CD4-positive, CD25-positive, alpha-beta regulatory T cell (primary cell): ENCODE measurements around the gene LRP1-AS. TPM values are rescaled to one million over a fixed set of nuclear protein-coding genes. Genes with fewer than 3 reads are reported as not detected.
A peak's percentile ranks its signal among the peaks of the same experiment; 100 is the strongest.

Experiments
- ATAC-seq, 2 donors: fragments of 150-1000 bp; cut with Tn5 transposase; one replicate each; pipeline ENCODE4 v1.10.0; 2021; ENCODE audit warnings: low read depth in 2 of 2, moderate number of reproducible peaks in 2 of 2, moderate library complexity in 1 of 2
- DNase-seq, 3 donors: peaks; one replicate each; pipeline versions ENCODE4 v3.0.0 to v3.0.0-alpha.2; 2012 to 2022; ENCODE audit warnings: mixed read lengths in 1 of 3
- H3K27ac ChIP-seq: one replicate; pipeline ENCODE4 v1.7.0; 2013; ENCODE audit warnings: mild to moderate bottlenecking, low read length; ENCODE audit not compliant: insufficient read depth, poor library complexity, severe bottlenecking
- H3K27me3 ChIP-seq: one replicate; pipeline ENCODE4 v1.7.0; 2013; ENCODE audit warnings: low read length; ENCODE audit not compliant: control insufficient read depth, insufficient read depth
- H3K36me3 ChIP-seq: one replicate; pipeline ENCODE4 v1.7.0; 2013; ENCODE audit warnings: mild to moderate bottlenecking, low read length, moderate library complexity; ENCODE audit not compliant: control insufficient read depth, insufficient read depth
- H3K4me1 ChIP-seq: 2 replicates; pipeline ENCODE4 v1.7.0; 2013; ENCODE audit warnings: mild to moderate bottlenecking, low read length; ENCODE audit not compliant: insufficient read depth, control insufficient read depth, poor library complexity, severe bottlenecking
- H3K4me3 ChIP-seq: one replicate; pipeline ENCODE4 v1.7.0; 2013; ENCODE audit warnings: low read depth, mild to moderate bottlenecking, low read length, moderate library complexity
- H3K9me3 ChIP-seq, 2 experiments: 1 replicate in 1 of 2; 2 replicates in 1 of 2; pipeline ENCODE4 v1.7.0; 2013; ENCODE audit warnings: low read length in 2 of 2, mild to moderate bottlenecking in 1 of 2, moderate library complexity in 1 of 2; ENCODE audit not compliant: control insufficient read depth in 2 of 2
- H3K27ac Mint-ChIP-seq, 3 donors: one replicate each; pipeline ENCODE4 v1.8.0; 2020 to 2022; ENCODE audit warnings: mild to moderate bottlenecking in 3 of 3, mixed read lengths in 3 of 3, moderate library complexity in 2 of 3
- H3K27me3 Mint-ChIP-seq: one replicate; pipeline ENCODE4 v1.8.0; 2022; ENCODE audit warnings: mild to moderate bottlenecking, mixed read lengths
- H3K36me3 Mint-ChIP-seq: one replicate; pipeline ENCODE4 v1.8.0; 2020; ENCODE audit warnings: mixed read lengths
- H3K4me1 Mint-ChIP-seq, 4 donors: one replicate each; pipeline ENCODE4 v1.8.0; 2020 to 2022; ENCODE audit warnings: mixed read lengths in 4 of 4, mild to moderate bottlenecking in 1 of 4
- H3K4me3 Mint-ChIP-seq, 4 donors: one replicate each; pipeline ENCODE4 v1.8.0; 2020 to 2022; ENCODE audit warnings: mild to moderate bottlenecking in 4 of 4, mixed read lengths in 4 of 4, moderate library complexity in 3 of 4
- H3K9me3 Mint-ChIP-seq, 7 donors: one replicate each; pipeline ENCODE4 v1.8.0; 2020 to 2022; ENCODE audit warnings: mixed read lengths in 7 of 7, mild to moderate bottlenecking in 3 of 7, moderate library complexity in 2 of 7
- polyA plus RNA-seq, 4 donors: library from polyadenylated mRNA; unstranded; fragments of 300-500 nt; fragmentation: Illumina TruSeq; gene quantifications; one replicate each; pipeline ENCODE4 v1.2.3, GENCODE V29; 2021
- total RNA-seq: library from RNA; stranded (reverse); gene quantifications from one replicate; pipeline ENCODE4 v1.2.3, GENCODE V29; 2022

Gene LRP1-AS
- total and polyA plus RNA-seq, 5 donors from 2014 or later = not detected

DNA sequence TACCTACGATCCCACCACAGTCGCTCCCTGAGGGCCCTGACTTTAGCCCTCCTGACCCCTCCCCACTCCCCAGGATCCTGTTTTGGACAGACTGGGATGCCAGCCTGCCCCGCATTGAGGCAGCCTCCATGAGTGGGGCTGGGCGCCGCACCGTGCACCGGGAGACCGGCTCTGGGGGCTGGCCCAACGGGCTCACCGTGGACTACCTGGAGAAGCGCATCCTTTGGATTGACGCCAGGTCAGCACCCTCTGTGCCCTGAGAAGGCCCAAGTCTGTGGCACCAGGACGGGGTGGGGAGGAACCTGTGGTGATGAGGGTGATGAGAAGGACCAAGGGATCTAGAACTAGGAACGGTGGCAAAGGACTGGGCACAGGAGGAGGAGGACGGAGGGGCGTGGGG, 29.9 kb upstream of the LRP1-AS start:
- ATAC-seq (no peak), DNase-seq (no peak)
- H3K9me3 ChIP-seq = no peaks in the 10 kb centered on the region
- Mint-ChIP-seq H3K36me3 (no peaks in the 10 kb centered on the region), H3K27ac (no peak overlapping the region), H3K27me3 (peaks cover 7% of the 10 kb centered on the region), H3K4me1 (no peaks in the 10 kb centered on the region), H3K9me3 (no peaks in the 10 kb centered on the region), H3K4me3 (no peak overlapping the region)
- H3K36me3 ChIP-seq = no peaks in the 10 kb centered on the region
- no peaks in the 10 kb centered on the region for H3K4me1 ChIP-seq
- no peak overlapping the region for H3K27ac ChIP-seq
- H3K4me3 ChIP-seq = no peak overlapping the region
- H3K27me3 ChIP-seq = no peaks in the 10 kb centered on the region

DNA sequence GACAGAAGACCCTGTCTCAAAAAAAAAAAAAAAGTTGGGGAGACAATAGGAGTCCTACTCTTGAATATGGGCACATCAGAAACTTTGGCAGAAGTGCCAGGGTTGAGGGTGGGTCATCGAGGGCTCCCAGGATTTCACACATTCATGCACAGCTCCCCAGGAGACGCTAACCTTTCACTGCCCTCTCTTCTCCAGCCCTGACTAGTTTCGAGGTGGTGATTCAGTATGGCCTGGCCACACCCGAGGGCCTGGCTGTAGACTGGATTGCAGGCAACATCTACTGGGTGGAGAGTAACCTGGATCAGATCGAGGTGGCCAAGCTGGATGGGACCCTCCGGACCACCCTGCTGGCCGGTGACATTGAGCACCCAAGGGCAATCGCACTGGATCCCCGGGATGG, 29.4 kb upstream of the LRP1-AS start:
- no peaks in the 10 kb centered on the region for H3K4me1 ChIP-seq
- no peak for ATAC-seq
- H3K36me3 ChIP-seq = no peaks in the 10 kb centered on the region
- DNase-seq = no peak
- H3K4me3 Mint-ChIP-seq = no peak overlapping the region
- no peaks in the 10 kb centered on the region for H3K9me3 ChIP-seq
- H3K27me3 ChIP-seq = no peaks in the 10 kb centered on the region
- no peaks in the 10 kb centered on the region for H3K9me3 Mint-ChIP-seq
- H3K27ac ChIP-seq = no peak overlapping the region
- H3K4me3 ChIP-seq = no peak overlapping the region
- H3K4me1 Mint-ChIP-seq = no peaks in the 10 kb centered on the region
- peaks cover 9% of the 10 kb centered on the region for H3K27me3 Mint-ChIP-seq
- no peak overlapping the region for H3K27ac Mint-ChIP-seq
- H3K36me3 Mint-ChIP-seq = no peaks in the 10 kb centered on the region

DNA sequence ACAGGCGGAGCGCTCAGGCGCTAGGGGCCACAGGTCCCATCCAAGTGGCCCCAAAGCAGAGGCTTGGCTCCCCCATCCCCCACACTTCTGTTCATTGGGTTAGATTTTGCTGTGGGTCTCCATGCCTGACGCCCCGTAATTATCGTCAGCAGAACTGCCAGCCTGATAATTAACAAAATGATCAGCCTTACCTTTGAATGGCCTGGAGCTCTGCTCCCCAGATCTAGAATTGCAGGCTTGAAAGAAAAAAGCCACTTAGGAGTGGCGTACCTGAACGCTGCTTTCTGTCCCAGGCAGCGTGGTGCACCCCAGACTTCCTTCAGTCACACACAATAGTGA, 28.7 kb upstream of the LRP1-AS start:
- no peak overlapping the region for H3K27ac Mint-ChIP-seq
- H3K27me3 Mint-ChIP-seq = peaks cover 7% of the 10 kb centered on the region
- DNase-seq = no peak
- ATAC-seq = no peak
- Histone ChIP-seq H3K9me3 (no peaks in the 10 kb centered on the region), H3K36me3 (no peaks in the 10 kb centered on the region), H3K4me3 (no peak overlapping the region), H3K4me1 (no peaks in the 10 kb centered on the region), H3K27me3 (no peaks in the 10 kb centered on the region), H3K27ac (no peak overlapping the region)
- no peaks in the 10 kb centered on the region for H3K9me3 Mint-ChIP-seq
- H3K4me3 Mint-ChIP-seq = no peak overlapping the region
- H3K4me1 Mint-ChIP-seq = no peaks in the 10 kb centered on the region
- no peaks in the 10 kb centered on the region for H3K36me3 Mint-ChIP-seq

DNA sequence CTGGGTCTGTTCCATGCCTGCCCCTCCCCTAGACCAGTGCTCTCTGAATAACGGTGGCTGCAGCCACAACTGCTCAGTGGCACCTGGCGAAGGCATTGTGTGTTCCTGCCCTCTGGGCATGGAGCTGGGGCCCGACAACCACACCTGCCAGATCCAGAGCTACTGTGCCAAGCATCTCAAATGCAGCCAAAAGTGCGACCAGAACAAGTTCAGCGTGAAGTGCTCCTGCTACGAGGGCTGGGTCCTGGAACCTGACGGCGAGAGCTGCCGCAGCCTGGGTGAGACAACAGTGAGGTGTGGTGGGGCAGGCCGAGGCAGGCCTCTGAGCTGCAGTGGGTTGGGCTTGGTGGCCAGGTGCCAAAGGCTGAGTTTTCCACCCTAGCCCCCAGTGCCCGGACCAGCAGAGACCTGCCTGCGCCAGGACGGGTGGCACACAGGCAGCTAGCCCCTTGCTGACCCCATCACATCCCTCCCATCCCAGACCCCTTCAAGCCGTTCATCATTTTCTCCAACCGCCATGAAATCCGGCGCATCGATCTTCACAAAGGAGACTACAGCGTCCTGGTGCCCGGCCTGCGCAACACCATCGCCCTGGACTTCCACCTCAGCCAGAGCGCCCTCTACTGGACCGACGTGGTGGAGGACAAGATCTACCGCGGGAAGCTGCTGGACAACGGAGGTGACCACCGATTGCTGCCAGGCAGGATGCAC, 28.2 kb upstream of the LRP1-AS start:
- H3K27ac ChIP-seq = no peak overlapping the region
- Mint-ChIP-seq H3K4me1 (no peaks in the 10 kb centered on the region), H3K36me3 (no peaks in the 10 kb centered on the region), H3K27ac (no peak overlapping the region), H3K9me3 (no peaks in the 10 kb centered on the region), H3K4me3 (no peak overlapping the region), H3K27me3 (peaks cover 6% of the 10 kb centered on the region)
- H3K4me3 ChIP-seq = no peak overlapping the region
- DNase-seq (peak in 2 of 3 donors; percentile 10 to 18), ATAC-seq (no peak)
- H3K4me1 ChIP-seq = no peaks in the 10 kb centered on the region
- H3K36me3 ChIP-seq = no peaks in the 10 kb centered on the region
- H3K27me3 ChIP-seq = no peaks in the 10 kb centered on the region
- H3K9me3 ChIP-seq = no peaks in the 10 kb centered on the region

DNA sequence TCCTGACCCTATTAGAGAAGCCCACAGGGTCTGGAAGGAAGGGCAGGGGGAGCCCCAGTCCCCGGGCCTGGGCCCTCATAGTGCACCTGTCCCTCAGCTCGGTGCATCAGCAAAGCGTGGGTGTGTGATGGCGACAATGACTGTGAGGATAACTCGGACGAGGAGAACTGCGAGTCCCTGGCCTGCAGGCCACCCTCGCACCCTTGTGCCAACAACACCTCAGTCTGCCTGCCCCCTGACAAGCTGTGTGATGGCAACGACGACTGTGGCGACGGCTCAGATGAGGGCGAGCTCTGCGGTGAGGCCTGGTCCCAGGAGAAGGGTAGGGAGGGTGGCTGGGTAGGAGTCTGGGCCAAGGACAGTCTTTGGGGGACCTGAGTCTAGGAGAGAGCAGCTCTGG, 26.3 kb upstream of the LRP1-AS start:
- Mint-ChIP-seq H3K27me3 (peaks cover 6% of the 10 kb centered on the region), H3K4me1 (no peaks in the 10 kb centered on the region), H3K4me3 (no peak overlapping the region), H3K9me3 (no peaks in the 10 kb centered on the region), H3K36me3 (no peaks in the 10 kb centered on the region), H3K27ac (no peak overlapping the region)
- Histone ChIP-seq H3K36me3 (no peaks in the 10 kb centered on the region), H3K27ac (no peak overlapping the region), H3K4me3 (no peak overlapping the region), H3K9me3 (no peaks in the 10 kb centered on the region), H3K27me3 (no peaks in the 10 kb centered on the region), H3K4me1 (no peaks in the 10 kb centered on the region)
- ATAC-seq (no peak), DNase-seq (no peak)

DNA sequence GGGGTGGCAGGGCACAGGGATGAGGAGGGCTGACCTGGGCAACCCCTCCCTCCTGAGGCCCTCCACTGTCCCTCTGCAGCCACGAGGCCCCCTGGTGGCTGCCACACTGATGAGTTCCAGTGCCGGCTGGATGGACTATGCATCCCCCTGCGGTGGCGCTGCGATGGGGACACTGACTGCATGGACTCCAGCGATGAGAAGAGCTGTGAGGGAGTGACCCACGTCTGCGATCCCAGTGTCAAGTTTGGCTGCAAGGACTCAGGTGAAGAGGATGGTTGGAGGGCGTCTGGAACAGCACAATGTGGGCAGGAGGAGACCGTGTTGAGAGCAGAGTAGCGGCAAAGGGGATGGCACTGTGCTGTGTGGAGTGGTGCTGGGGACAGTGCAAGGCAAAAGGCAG, 25.7 kb upstream of the LRP1-AS start:
- DNase-seq (peak in 1 of 3 donors; percentile 13), ATAC-seq (no peak)
- peaks cover 6% of the 10 kb centered on the region for H3K27me3 Mint-ChIP-seq
- Histone ChIP-seq H3K27ac (no peak overlapping the region), H3K4me1 (no peaks in the 10 kb centered on the region), H3K4me3 (no peak overlapping the region), H3K9me3 (no peaks in the 10 kb centered on the region), H3K27me3 (no peaks in the 10 kb centered on the region), H3K36me3 (no peaks in the 10 kb centered on the region)
- no peaks in the 10 kb centered on the region for H3K4me1 Mint-ChIP-seq
- H3K9me3 Mint-ChIP-seq = no peaks in the 10 kb centered on the region
- H3K36me3 Mint-ChIP-seq = no peaks in the 10 kb centered on the region
- no peak overlapping the region for H3K27ac Mint-ChIP-seq
- H3K4me3 Mint-ChIP-seq = no peak overlapping the region

DNA sequence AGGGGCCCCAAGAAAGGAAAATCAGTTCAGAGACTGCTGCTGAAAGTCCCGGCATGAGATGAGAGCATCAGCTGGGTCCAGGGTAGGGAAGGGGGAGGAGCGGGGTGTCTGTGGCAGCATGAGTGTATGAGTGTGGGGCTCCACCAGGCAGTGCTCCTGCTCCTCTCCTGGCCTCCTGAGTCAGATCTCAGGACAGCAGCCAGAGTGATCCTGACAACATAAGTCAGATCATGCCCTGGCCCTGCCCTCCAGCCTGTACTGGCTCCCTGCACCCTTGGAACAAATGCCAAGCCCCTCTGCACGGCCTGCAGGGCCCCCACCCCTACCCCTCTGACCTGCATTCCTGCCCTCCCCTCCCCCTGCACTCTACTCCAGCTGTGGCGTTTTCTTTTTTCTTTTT, 24.2 kb upstream of the LRP1-AS start:
- ATAC-seq (no peak), DNase-seq (no peak)
- H3K4me1 ChIP-seq = no peaks in the 10 kb centered on the region
- Mint-ChIP-seq H3K27ac (no peak overlapping the region), H3K36me3 (no peaks in the 10 kb centered on the region), H3K4me3 (no peak overlapping the region), H3K9me3 (no peaks in the 10 kb centered on the region), H3K27me3 (peaks cover 6% of the 10 kb centered on the region), H3K4me1 (no peaks in the 10 kb centered on the region)
- no peak overlapping the region for H3K27ac ChIP-seq
- H3K27me3 ChIP-seq = no peaks in the 10 kb centered on the region
- no peaks in the 10 kb centered on the region for H3K9me3 ChIP-seq
- no peaks in the 10 kb centered on the region for H3K36me3 ChIP-seq
- no peak overlapping the region for H3K4me3 ChIP-seq

DNA sequence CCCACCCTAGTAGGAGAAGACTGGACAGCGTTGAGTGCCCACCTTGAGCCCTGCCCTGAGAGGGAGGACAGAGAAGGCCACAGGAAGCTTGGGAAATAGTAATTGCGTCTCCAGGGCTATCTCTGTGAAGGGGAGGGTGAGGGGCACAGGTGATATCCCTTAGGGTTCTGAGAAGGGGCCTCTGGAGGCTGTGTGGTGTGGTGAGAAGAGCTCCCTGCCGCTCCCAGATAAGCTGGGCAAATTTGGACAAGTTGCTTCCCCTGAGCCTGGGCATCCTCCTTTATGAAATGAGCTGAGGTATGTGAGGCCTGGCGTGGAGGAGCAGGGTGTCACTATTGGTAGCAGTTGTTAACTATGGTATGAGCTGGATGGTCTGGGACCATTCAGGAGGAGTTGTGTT, 23.5 kb upstream of the LRP1-AS start:
- ATAC-seq = no peak
- Mint-ChIP-seq H3K36me3 (no peaks in the 10 kb centered on the region), H3K9me3 (no peaks in the 10 kb centered on the region), H3K4me3 (no peak overlapping the region), H3K4me1 (no peaks in the 10 kb centered on the region), H3K27ac (peak overlapping the region in 1 of 3 donors; percentile 2), H3K27me3 (peaks cover 6% of the 10 kb centered on the region)
- H3K27ac ChIP-seq = no peak overlapping the region
- no peaks in the 10 kb centered on the region for H3K9me3 ChIP-seq
- H3K4me1 ChIP-seq = no peaks in the 10 kb centered on the region
- no peak overlapping the region for H3K4me3 ChIP-seq
- DNase-seq = no peak
- no peaks in the 10 kb centered on the region for H3K36me3 ChIP-seq
- no peaks in the 10 kb centered on the region for H3K27me3 ChIP-seq
